ENCODE data around the gene KCNAB1.
A peak's percentile ranks its signal among the peaks of the same experiment; 100 is the strongest.

GRCh38 chr3:156181509-156181908 lies 61.1 kb downstream of the KCNAB1 start:
- TF ChIP-seq CTCF (optimal IDR thresholded peaks at IDR 0.05 in 1 of 3, IDR thresholded peaks at IDR 0.05 in 1 of 3, conservative IDR thresholded peaks at IDR 0.05 in 1 of 3; ENCODE audit: extremely low read depth in 1 of 3, insufficient read depth in 2 of 3, low read length in 3 of 3) (peak in 1 of 3 experiments; percentile 12), EZH2 (IDR thresholded peaks at IDR 0.05; ENCODE audit: low read length) (no peak)

Measured in keratinocyte (primary cell).